HuH-7 (cell line): ENCODE data around the gene ADAMTSL1.
"Not testable (repeated sequence)": the region's sequence is repeated elsewhere in the genome, so short reads cannot be mapped to it uniquely, and the experiment has no call there.

Experiments used
- DNase-seq: peaks from one replicate; pipeline ENCODE4 v3.0.0; 2011; ENCODE audit warnings: low spot score

ADAMTSL1 gene

GRCh38 chr9:18905883-18906629, 432.1 kb downstream of the ADAMTSL1 start:
- DNase-seq, result no peak

- no peak for DNase-seq
These were observed 432.9 kb downstream of the ADAMTSL1 start for GRCh38 chr9:18906656-18907395.

- DNase-seq, result no peak
These were observed 434.1 kb downstream of the ADAMTSL1 start for GRCh38 chr9:18907927-18908625.

GRCh38 chr9:18909140-18910018, 435.4 kb downstream of the ADAMTSL1 start:
- no peak for DNase-seq

- no peak for DNase-seq
These were observed 436.5 kb downstream of the ADAMTSL1 start for GRCh38 chr9:18910435-18910834.

- DNase-seq, result no peak
These were observed 437.0 kb downstream of the ADAMTSL1 start for GRCh38 chr9:18910916-18911315.

GRCh38 chr9:18911714-18912342, 437.9 kb downstream of the ADAMTSL1 start:
- no peak for DNase-seq

GRCh38 chr9:18920141-18921084, 446.5 kb downstream of the ADAMTSL1 start:
- DNase-seq, result no peak

GRCh38 chr9:18921366-18922075, 447.6 kb downstream of the ADAMTSL1 start:
- DNase-seq, result no peak

GRCh38 chr9:18922161-18922885, 448.4 kb downstream of the ADAMTSL1 start:
- no peak for DNase-seq

- DNase-seq, result no peak
These were observed 449.2 kb downstream of the ADAMTSL1 start for GRCh38 chr9:18923167-18923566.

- no peak for DNase-seq
These were observed 449.9 kb downstream of the ADAMTSL1 start for GRCh38 chr9:18923671-18924430.

GRCh38 chr9:18925880-18926279, 451.9 kb downstream of the ADAMTSL1 start:
- DNase-seq, result no peak

GRCh38 chr9:18926513-18926912, 452.6 kb downstream of the ADAMTSL1 start:
- no peak for DNase-seq

- no peak for DNase-seq
These were observed 454.8 kb downstream of the ADAMTSL1 start for GRCh38 chr9:18928711-18929110.

- not testable (repeated sequence) for DNase-seq
These were observed 456.7 kb downstream of the ADAMTSL1 start for GRCh38 chr9:18930611-18931010.

GRCh38 chr9:18935541-18935940, 461.6 kb downstream of the ADAMTSL1 start:
- no peak for DNase-seq
